ENCODE data around the gene GMCL1.

The GMCL1 gene

GRCh38 chr2:69835666-69836065 lies 6.2 kb downstream of the GMCL1 start:
- Histone ChIP-seq H3K4me3 (ENCODE audit: low read depth in 1 of 2, low read length in 2 of 2) (no peak overlapping the region), H3K36me3 (ENCODE audit: insufficient read depth, low read length) (peaks cover 5% of the 10 kb centered on the region), H3K9me3 (ENCODE audit: low read length) (no peaks in the 10 kb centered on the region), H3K27ac (ENCODE audit: low read depth, low read length) (no peak overlapping the region), H3K27me3 (ENCODE audit: control insufficient read depth in 1 of 2, insufficient read depth in 2 of 2, low read length in 2 of 2) (no peaks in the 10 kb centered on the region), H3K4me1 (ENCODE audit: insufficient read depth, low read length) (peaks cover 15% of the 10 kb centered on the region), H3K9ac (ENCODE audit: low read length) (no peak overlapping the region)

- Histone ChIP-seq H3K27ac (ENCODE audit: low read depth, low read length) (no peak overlapping the region), H3K4me3 (ENCODE audit: low read depth in 1 of 2, low read length in 2 of 2) (no peak overlapping the region), H3K27me3 (ENCODE audit: control insufficient read depth in 1 of 2, insufficient read depth in 2 of 2, low read length in 2 of 2) (no peaks in the 10 kb centered on the region), H3K9ac (ENCODE audit: low read length) (no peak overlapping the region), H3K9me3 (ENCODE audit: low read length) (no peaks in the 10 kb centered on the region), H3K4me1 (ENCODE audit: insufficient read depth, low read length) (peaks cover 9% of the 10 kb centered on the region), H3K36me3 (ENCODE audit: insufficient read depth, low read length) (peaks cover 7% of the 10 kb centered on the region)
Observed at GRCh38 chr2:69836316-69836715, 6.9 kb downstream of the GMCL1 start.

GRCh38 chr2:69837533-69837932 lies 8.1 kb downstream of the GMCL1 start:
- peaks cover 14% of the 10 kb centered on the region for H3K36me3 ChIP-seq (ENCODE audit: insufficient read depth, low read length)
- H3K9ac ChIP-seq (ENCODE audit: low read length), result no peak overlapping the region
- H3K9me3 ChIP-seq (ENCODE audit: low read length), result no peaks in the 10 kb centered on the region
- H3K4me3 ChIP-seq (ENCODE audit: low read depth in 1 of 2, low read length in 2 of 2), result no peak overlapping the region
- H3K4me1 ChIP-seq (ENCODE audit: insufficient read depth, low read length), result no peaks in the 10 kb centered on the region
- no peak overlapping the region for H3K27ac ChIP-seq (ENCODE audit: low read depth, low read length)
- H3K27me3 ChIP-seq (ENCODE audit: control insufficient read depth in 1 of 2, insufficient read depth in 2 of 2, low read length in 2 of 2), result no peaks in the 10 kb centered on the region

- Histone ChIP-seq H3K4me1 (ENCODE audit: insufficient read depth, low read length) (no peaks in the 10 kb centered on the region), H3K4me3 (ENCODE audit: low read depth in 1 of 2, low read length in 2 of 2) (no peak overlapping the region), H3K9me3 (ENCODE audit: low read length) (no peaks in the 10 kb centered on the region), H3K36me3 (ENCODE audit: insufficient read depth, low read length) (peaks cover 35% of the 10 kb centered on the region), H3K9ac (ENCODE audit: low read length) (no peak overlapping the region), H3K27ac (ENCODE audit: low read depth, low read length) (no peak overlapping the region), H3K27me3 (ENCODE audit: control insufficient read depth in 1 of 2, insufficient read depth in 2 of 2, low read length in 2 of 2) (no peaks in the 10 kb centered on the region)
Observed at GRCh38 chr2:69843993-69844392, 14.5 kb downstream of the GMCL1 start.

GRCh38 chr2:69844560-69844959 lies 15.1 kb downstream of the GMCL1 start:
- Histone ChIP-seq H3K27ac (ENCODE audit: low read depth, low read length) (no peak overlapping the region), H3K27me3 (ENCODE audit: control insufficient read depth in 1 of 2, insufficient read depth in 2 of 2, low read length in 2 of 2) (no peaks in the 10 kb centered on the region), H3K36me3 (ENCODE audit: insufficient read depth, low read length) (peaks cover 35% of the 10 kb centered on the region), H3K9ac (ENCODE audit: low read length) (no peak overlapping the region), H3K9me3 (ENCODE audit: low read length) (no peaks in the 10 kb centered on the region), H3K4me3 (ENCODE audit: low read depth in 1 of 2, low read length in 2 of 2) (no peak overlapping the region), H3K4me1 (ENCODE audit: insufficient read depth, low read length) (no peaks in the 10 kb centered on the region)

GRCh38 chr2:69846182-69847067 lies 17.0 kb downstream of the GMCL1 start:
- Histone ChIP-seq H3K4me3 (ENCODE audit: low read depth in 1 of 2, low read length in 2 of 2) (no peak overlapping the region), H3K9me3 (ENCODE audit: low read length) (no peaks in the 10 kb centered on the region), H3K36me3 (ENCODE audit: insufficient read depth, low read length) (peaks cover 44% of the 10 kb centered on the region)

GRCh38 chr2:69847068-69847828 lies 17.8 kb downstream of the GMCL1 start:
- no peaks in the 10 kb centered on the region for H3K4me1 ChIP-seq (ENCODE audit: insufficient read depth, low read length)
- no peaks in the 10 kb centered on the region for H3K9me3 ChIP-seq (ENCODE audit: low read length)
- peaks cover 38% of the 10 kb centered on the region for H3K36me3 ChIP-seq (ENCODE audit: insufficient read depth, low read length)
- no peaks in the 10 kb centered on the region for H3K27me3 ChIP-seq (ENCODE audit: control insufficient read depth in 1 of 2, insufficient read depth in 2 of 2, low read length in 2 of 2)
- H3K4me3 ChIP-seq (ENCODE audit: low read depth in 1 of 2, low read length in 2 of 2), result no peak overlapping the region
- H3K27ac ChIP-seq (ENCODE audit: low read depth, low read length), result no peak overlapping the region
- no peak overlapping the region for H3K9ac ChIP-seq (ENCODE audit: low read length)

More at GRCh38 chr2:69846182-69847067, 17.0 kb downstream of the GMCL1 start:
- no peak overlapping the region for H3K9ac ChIP-seq (ENCODE audit: low read length)
- no peak overlapping the region for H3K27ac ChIP-seq (ENCODE audit: low read depth, low read length)
- H3K4me1 ChIP-seq (ENCODE audit: insufficient read depth, low read length), result no peaks in the 10 kb centered on the region
- no peaks in the 10 kb centered on the region for H3K27me3 ChIP-seq (ENCODE audit: control insufficient read depth in 1 of 2, insufficient read depth in 2 of 2, low read length in 2 of 2)

GRCh38 chr2:69848186-69848790 lies 18.8 kb downstream of the GMCL1 start:
- Histone ChIP-seq H3K27me3 (ENCODE audit: control insufficient read depth in 1 of 2, insufficient read depth in 2 of 2, low read length in 2 of 2) (no peaks in the 10 kb centered on the region), H3K27ac (ENCODE audit: low read depth, low read length) (no peak overlapping the region), H3K9ac (ENCODE audit: low read length) (no peak overlapping the region), H3K4me1 (ENCODE audit: insufficient read depth, low read length) (no peaks in the 10 kb centered on the region), H3K4me3 (ENCODE audit: low read depth in 1 of 2, low read length in 2 of 2) (no peak overlapping the region), H3K36me3 (ENCODE audit: insufficient read depth, low read length) (peaks cover 32% of the 10 kb centered on the region), H3K9me3 (ENCODE audit: low read length) (no peaks in the 10 kb centered on the region)

- Histone ChIP-seq H3K9ac (ENCODE audit: low read length) (no peak overlapping the region), H3K9me3 (ENCODE audit: low read length) (no peaks in the 10 kb centered on the region), H3K27ac (ENCODE audit: low read depth, low read length) (no peak overlapping the region), H3K4me1 (ENCODE audit: insufficient read depth, low read length) (no peaks in the 10 kb centered on the region), H3K27me3 (ENCODE audit: control insufficient read depth in 1 of 2, insufficient read depth in 2 of 2, low read length in 2 of 2) (no peaks in the 10 kb centered on the region), H3K36me3 (ENCODE audit: insufficient read depth, low read length) (peaks cover 3% of the 10 kb centered on the region), H3K4me3 (ENCODE audit: low read depth in 1 of 2, low read length in 2 of 2) (no peak overlapping the region)
Observed at GRCh38 chr2:69858261-69858660, 28.8 kb downstream of the GMCL1 start.

GRCh38 chr2:69863298-69863697 lies 33.8 kb downstream of the GMCL1 start:
- Histone ChIP-seq H3K27ac (ENCODE audit: low read depth, low read length) (no peak overlapping the region), H3K9me3 (ENCODE audit: low read length) (no peaks in the 10 kb centered on the region), H3K9ac (ENCODE audit: low read length) (no peak overlapping the region), H3K4me3 (ENCODE audit: low read depth in 1 of 2, low read length in 2 of 2) (no peak overlapping the region), H3K27me3 (ENCODE audit: control insufficient read depth in 1 of 2, insufficient read depth in 2 of 2, low read length in 2 of 2) (no peaks in the 10 kb centered on the region), H3K36me3 (ENCODE audit: insufficient read depth, low read length) (peaks cover 19% of the 10 kb centered on the region), H3K4me1 (ENCODE audit: insufficient read depth, low read length) (no peaks in the 10 kb centered on the region)

GRCh38 chr2:69888451-69888850 lies 59.0 kb downstream of the GMCL1 start:
- H3K4me3 ChIP-seq (ENCODE audit: low read depth in 1 of 2, low read length in 2 of 2), result no peak overlapping the region
- H3K9ac ChIP-seq (ENCODE audit: low read length), result no peak overlapping the region
- no peaks in the 10 kb centered on the region for H3K9me3 ChIP-seq (ENCODE audit: low read length)
- H3K4me1 ChIP-seq (ENCODE audit: insufficient read depth, low read length), result peaks cover 4% of the 10 kb centered on the region
- no peaks in the 10 kb centered on the region for H3K27me3 ChIP-seq (ENCODE audit: control insufficient read depth in 1 of 2, insufficient read depth in 2 of 2, low read length in 2 of 2)
- no peaks in the 10 kb centered on the region for H3K36me3 ChIP-seq (ENCODE audit: insufficient read depth, low read length)
- no peak overlapping the region for H3K27ac ChIP-seq (ENCODE audit: low read depth, low read length)
